Nucleus accumbens (tissue), 56 donors: ENCODE results near the gene CYB561D1.

Experiments used
- DNase-seq, 56 donors: peaks; one replicate each; lab custom pipeline; 2025; lab: John Stamatoyannopoulos, UW

The CYB561D1 gene

GRCh38 chr1:109479311-109479710 is 14.6 kb upstream of the CYB561D1 start:
- DNase-seq = no peak

DNA sequence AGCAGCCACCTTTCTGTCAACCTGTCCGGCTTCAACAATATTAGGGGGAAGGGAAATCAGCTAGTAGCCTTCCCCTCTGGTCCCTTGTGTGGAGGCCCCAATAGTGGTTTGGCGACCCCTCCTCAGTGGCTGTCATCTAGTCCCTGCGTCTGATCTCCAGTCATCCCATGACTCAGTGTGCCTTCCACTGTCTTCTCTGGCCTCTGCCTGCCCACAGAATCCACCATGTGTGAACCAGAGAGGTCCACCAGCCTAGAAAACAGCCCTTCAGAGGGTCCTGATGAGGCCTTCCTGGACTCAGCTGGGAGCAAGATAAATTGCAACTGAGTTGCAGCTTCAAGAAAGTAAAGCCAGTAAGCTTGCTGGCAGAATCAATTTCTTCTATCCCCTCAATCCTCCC is 14.0 kb upstream of the CYB561D1 start:
- DNase-seq = no peak

DNA sequence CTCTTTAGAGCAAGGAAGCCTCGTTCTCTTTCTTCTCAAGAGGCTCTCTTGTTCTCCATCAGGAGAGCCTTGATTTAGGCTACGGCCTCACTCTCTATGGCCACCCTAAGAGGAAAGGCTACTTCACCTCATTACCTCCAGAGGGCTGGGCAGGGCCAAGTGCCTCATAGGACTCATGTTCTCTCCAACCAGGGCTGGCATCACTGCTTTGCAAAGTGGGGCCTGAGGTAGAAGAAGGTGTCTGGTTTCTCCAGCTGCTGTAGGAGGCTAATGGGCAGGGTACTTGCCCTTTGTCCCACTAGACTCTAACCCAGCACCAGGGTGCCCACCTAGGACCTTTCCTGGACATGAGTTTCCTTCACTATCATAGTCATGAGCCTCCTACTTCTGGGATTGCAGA is 12.2 kb upstream of the CYB561D1 start:
- no peak for DNase-seq

- no peak for DNase-seq
These were observed 11.7 kb upstream of the CYB561D1 start for GRCh38 chr1:109482242-109482641.

GRCh38 chr1:109482791-109483671 is 10.9 kb upstream of the CYB561D1 start:
- peak in 35 of 56 donors; percentile 39 to 84 (median 71) for DNase-seq

DNA sequence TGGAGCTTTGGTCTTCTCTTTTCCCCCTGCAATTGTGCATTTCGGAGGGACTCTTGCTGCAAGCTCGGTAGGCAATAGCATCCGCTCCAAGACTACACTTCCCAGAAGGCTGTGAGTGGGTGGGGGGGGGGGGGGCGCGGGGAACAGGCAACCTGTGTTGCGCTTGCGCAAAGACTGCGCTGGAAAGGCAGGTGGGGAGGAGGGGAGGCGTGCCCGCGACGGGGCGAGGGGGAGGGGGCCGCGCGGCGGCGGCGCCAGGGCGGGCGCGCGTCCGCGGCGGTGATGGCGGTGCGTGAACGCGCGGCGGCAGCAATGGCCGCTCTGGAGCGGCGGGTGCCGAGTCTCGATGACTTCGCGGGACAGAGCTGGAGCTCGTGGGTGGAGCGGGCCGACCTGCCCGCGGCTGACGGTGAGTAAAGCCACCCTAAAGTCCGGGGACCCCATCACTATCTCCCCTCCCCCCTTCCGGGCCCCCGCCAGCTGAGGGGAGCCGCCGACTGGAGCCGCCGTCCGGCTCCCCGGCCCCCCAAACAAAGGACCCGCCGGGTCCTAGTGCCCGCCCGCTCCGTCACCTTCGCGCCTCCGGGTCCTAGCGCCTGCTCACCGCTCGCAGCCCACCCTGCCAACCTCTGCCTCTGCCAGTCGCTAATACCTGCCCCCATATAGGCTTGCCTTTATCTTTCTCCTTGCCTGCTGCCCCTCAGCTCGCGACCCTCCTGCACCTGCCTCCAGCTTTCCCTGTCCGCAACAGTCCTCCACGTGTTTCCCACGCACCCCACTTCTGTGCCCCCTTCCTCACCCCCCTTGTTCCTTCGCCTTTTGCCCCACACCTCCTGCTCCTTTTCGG is 10.0 kb upstream of the CYB561D1 start, which contains the start of gene ATXN7L2:
Gene ATXN7L2, plus strand, starts transcription at position 234 of the 847 bp plus-strand sequence. Its CDS starts 49 bp downstream, at position 283.
- DNase-seq = peak; percentile 56 to 99 (median 92)

DNA sequence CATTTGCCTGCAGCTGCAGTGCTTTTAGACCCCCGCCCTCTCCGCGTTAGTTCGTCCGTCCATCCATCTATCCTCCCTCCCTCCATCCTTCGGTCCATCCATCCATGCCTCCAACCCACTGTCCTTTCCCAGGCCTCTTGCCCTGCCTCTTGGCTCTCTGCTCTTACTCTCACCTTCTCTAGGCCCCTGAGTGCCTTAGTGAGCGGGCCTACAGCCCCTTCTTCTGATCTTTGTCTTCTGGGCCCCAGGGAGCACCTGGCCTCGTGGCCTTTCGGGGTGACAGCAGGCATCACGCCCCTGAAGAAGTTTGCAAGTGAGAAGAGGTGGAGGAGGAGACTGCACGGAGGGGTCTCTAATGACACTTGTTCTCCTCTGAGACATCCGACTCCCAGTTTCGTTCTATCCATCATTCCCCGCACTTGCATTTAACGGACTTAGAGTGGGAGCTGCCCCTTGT is 9.3 kb upstream of the CYB561D1 start:
- DNase-seq = no peak

GRCh38 chr1:109485001-109485400 is 8.9 kb upstream of the CYB561D1 start:
- no peak for DNase-seq

GRCh38 chr1:109487261-109487660 is 6.6 kb upstream of the CYB561D1 start:
- DNase-seq = no peak

DNA sequence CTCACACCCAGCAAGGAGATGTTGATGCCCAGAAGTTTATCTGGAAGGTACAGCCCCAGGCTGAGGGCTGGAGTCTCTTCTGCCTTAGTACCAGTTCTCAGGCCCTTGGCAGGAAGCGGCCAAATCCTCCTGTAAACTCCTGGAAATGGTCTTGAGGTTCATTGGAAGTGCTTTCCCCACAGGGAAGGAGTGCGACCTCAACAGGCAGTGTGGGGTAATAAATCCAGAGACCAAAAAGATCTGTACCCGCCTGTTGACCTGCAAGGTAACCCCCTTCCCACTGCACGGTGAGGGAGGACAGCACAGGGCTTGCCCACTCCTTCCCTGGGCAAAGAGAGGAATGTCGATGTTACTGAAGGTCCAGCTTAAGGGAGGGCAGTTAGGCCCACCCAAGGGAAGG is 5.7 kb upstream of the CYB561D1 start:
- DNase-seq = no peak

GRCh38 chr1:109488696-109489095 is 5.2 kb upstream of the CYB561D1 start:
- DNase-seq = no peak

DNA sequence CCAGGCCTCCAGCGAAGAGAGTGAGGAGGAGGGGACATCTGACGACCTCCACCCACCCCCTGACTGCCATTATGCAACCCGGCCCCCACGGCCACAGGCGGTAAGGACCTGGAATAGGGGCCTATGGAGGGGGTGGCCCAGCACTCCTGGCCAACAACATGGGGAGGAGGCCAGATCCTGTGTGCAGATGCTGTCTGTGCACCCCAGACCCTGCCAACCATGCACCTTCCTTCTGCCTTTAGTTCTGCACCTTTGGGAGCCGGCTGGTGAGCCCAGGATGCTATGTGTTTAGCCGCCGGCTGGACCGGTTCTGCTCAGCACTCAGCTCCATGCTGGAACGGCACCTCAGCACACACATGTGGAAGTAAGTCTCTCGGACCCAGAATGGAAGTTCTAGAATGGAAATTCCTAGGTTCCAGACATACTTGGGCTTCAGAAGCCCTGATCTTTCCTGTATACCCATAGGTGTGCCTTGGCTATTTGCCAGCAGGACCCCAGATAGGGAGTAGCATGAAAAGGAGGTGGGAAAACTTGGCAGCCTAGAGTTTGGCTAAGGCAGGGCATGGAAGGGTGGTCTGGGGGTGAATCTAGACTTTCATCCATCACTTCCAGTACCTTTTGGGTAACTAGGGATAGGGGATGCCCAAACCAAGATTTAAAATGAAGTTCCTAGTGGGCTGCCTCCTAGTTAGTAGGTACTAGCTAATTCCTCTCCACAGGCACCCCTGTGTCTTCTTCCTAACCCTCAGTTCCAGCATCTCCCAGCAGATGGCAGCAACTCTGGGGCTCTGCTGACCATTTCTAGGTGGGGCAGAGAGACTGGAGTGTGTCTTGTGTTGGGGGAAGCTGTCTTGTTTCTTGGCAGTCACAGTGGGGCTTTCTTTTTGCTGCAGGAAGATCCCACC is 3.6 kb upstream of the CYB561D1 start:
- peak in 43 of 56 donors; percentile 13 to 85 (median 46) for DNase-seq

- no peak for DNase-seq
These were observed 3.0 kb upstream of the CYB561D1 start for GRCh38 chr1:109490934-109491302.

DNA sequence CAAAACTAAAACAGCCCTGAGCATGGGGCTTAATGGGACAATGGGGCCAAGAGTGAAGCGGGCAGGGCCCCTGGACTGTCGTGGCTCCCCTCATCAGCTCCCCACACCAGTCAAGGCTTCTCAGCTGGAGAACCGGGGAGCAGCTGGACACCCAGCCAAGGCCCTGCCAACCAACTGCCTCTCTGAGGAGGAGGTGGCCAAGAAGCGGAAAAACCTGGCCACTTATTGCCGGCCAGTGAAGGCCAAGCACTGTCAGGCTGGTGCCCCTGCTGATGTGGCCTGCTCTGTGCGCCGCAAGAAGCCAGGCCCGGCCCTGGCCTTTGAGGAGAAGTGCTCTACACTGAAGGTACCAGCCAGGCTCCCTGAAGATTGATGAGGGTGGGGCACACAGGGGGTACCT is 2.5 kb upstream of the CYB561D1 start:
- DNase-seq = no peak

DNA sequence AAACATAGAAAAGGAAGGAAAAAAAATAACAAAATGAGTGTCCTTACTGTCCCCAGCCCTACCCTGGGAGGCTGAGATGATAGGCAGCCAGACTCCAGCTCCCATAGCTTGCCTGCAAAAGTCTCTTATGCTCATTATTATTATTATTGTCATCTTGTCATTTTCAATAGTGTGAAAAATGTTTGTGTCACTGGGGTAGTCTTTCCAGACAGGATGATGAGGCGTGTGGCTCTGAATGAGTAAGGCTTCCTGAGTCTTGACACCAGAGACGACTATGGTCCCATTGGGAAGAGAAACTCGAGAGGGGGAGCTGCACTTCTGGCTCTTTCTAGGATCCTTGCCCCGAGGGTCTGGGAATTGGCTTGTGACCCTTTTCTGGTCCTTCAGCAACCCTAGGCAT is 1.1 kb upstream of the CYB561D1 start:
- no peak for DNase-seq

DNA sequence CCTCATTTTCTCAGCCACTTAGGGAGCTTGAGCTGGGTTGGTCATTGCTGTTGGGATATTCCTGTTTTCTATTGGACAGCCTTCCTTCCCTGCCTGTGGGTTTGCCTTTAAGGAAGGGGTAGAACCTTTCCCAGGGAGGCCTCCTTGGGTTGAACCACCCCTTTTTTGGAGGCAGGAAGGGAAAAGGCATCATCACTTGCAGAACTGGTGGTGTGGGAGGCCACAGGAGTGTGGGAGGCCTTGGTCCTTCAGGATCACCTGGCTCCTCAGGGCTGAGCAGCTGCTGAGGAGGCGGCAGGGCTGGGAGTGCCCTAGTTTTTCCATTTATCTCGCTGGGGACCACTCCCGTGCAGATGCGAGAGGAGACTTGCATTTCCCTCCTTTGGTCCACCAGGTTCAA is 667 bp upstream of the CYB561D1 start:
- DNase-seq = no peak

GRCh38 chr1:109495738-109496137 is 1.8 kb downstream of the CYB561D1 start:
- no peak for DNase-seq

GRCh38 chr1:109497449-109498160 is 3.7 kb downstream of the CYB561D1 start:
- DNase-seq = peak in 1 of 56 donors; percentile 6

DNA sequence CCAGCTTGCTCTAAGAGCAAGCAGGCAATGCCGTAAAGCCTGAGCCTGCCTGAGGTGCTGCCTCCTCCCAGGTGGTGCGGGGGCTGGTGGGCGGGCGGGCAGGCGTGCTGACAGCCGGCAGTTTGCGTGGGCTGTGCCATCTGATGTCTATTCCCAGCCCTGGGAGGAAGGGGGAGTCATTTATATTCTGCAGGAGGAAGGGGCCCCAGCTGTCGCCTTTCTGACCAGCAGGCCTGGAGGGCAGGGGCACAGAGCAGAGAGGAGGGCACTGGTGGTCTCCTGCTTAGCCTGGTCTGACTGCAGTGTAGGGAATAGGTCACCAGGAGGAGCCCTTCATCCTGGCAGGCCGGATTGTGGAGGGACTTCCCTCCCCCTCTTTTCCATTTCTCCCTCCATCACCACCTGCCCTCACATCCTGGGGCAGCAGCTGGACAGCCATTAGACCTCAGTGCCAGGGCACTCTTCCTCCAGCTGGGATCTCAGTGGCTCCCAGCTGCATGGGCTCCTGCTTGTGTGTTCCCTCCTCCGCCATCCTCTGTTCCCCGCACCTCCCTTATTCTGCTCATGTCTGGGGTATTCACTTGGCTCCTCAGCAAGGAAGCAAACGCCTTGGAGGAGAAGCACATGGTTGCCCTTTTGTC is 4.4 kb downstream of the CYB561D1 start:
- DNase-seq = peak in 33 of 56 donors; percentile 10 to 79 (median 49)
